ENCODE results near the gene BCL6. TPM values are rescaled to one million over a fixed set of nuclear protein-coding genes. Genes with fewer than 3 reads are reported as not detected.

Gene BCL6
- total RNA-seq: 10 to 100 TPM in 4 of 8 experiments, 1 to 10 TPM in 4; 1.5 to 65.5 (median 9.5) TPM

DNA sequence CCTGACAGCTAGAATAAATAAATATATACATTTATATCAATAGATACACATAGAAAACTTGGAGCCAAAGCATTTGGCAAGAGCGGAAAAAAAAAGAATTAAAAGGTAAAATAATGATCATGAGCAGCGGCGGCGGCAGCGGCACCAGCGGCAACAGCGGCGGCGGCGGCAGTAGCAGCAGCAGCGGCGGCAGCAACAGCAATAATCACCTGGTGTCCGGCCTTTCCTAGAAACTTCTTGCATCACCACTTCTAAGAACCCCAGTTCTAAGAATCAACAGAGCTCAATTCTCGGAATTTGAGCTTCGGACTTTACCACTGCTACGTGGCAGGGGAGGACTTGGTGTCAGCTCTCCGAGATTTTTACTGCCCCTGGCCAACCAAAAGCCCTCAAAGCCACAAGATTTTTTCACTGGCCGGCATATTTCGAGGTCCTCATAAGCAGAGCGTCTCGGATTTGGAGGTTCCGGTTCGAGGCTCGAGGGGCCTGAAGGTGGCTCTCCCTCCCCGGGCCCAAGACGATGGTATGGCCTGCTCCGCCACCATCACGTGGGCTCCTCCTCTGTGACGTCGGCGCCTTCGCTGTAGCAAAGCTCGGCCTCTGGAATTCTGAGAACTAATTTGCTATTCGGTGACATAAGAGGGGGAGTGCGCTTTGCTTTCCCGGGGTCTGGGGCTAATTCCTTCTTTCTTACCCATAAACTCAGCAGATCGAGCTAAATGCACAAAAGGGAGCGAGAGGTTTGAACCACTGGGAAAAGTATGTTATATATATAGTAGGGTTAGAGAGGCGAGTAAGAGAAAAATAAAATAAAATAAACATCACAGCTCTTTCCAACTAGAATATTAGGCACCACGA lies at the start of gene BCL6:
BCL6 (minus strand) TSS at position 268 of the 858 bp plus-strand sequence. CDS start 11,775 bp downstream, outside the sequence.
- peaks cover 4 to 27% of the 10 kb centered on the region in 2 donors for H3K4me1 ChIP-seq (replicated peaks in 1 of 2)
- peak within 1 kb of the TSS; percentile 46 to 54 (median 48) for H3K4me3 ChIP-seq
- H3K27ac ChIP-seq: peak within 1 kb of the TSS; percentile 99
- 0 to 4% (median 0%) methylated on average over 2 to 30 of the region's 40 CpGs for WGBS, 10 experiments
- ATAC-seq (replicated peaks in 6 of 8): peak; percentile 48 to 83 (median 70)
- in situ Hi-C loops (cut with MboI; ENCODE audit: low pct_unique_long_range_greater_than_20kb in 2 of 9, low sequenced_read_pairs in 9 of 9, unreplicated experiment in 9 of 9): loop anchor here in 8 of 9 experiments (10.0 to 25.0 kb wide), 6 partner anchors 417 to 1492 kb away; partner anchors contain the start of genes LPP (in 1 of the 8) and TPRG1 (in 1 of the 8)

DNA sequence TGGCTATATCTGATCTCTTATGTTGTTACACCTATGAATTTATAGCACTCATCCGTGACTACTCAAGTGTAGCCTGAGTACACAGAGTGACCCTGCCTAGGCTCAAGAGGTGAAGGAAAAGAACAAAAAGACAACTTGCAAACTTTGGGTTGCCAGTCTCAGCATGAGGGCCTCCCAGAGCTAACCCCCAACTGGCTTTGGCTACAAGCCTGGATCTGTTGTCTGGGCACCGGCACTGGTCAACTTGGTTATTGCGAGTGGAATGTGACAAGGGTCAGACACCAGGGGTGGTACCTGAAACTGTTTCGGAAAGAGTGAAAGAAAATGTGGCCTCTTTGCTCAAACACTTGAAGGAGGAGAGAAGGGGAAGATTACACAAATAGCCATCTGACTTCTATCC lies 49.5 kb upstream of the BCL6 start:
- WGBS, 10 experiments: 77 to 100% (median 90%) methylated on average over 1 to 4 of the region's 4 CpGs
- no peak overlapping the region for H3K27ac ChIP-seq
- no peak overlapping the region for H3K4me3 ChIP-seq
- no peak for ATAC-seq (replicated peaks in 6 of 8)
- H3K4me1 ChIP-seq (replicated peaks in 1 of 2): no peaks in the 10 kb centered on the region
- in situ Hi-C loops (cut with MboI; ENCODE audit: low pct_unique_long_range_greater_than_20kb in 2 of 9, low sequenced_read_pairs in 9 of 9, unreplicated experiment in 9 of 9): no loop called here

DNA sequence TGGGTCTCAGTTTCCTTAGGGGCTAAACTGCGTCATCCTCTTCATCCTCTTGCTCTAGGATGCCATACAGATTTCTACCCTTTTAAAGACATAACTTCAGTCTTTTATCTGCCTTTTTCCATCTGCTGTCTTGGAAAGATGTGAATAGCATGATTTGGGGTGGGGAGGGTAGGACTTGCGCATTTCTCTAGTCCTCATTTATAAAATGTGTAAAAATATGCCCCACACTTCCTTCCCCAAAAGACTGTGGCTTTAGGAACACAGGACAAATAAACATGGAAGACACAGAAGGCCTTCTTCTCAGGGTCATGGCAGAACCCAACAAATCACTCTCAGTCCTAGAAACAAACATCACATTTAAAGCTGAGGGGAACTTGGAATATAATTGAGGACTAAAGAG lies 48.4 kb upstream of the BCL6 start:
- Histone ChIP-seq H3K27ac (no peak overlapping the region), H3K4me3 (no peak overlapping the region), H3K4me1 (replicated peaks in 1 of 2) (no peaks in the 10 kb centered on the region)
- in situ Hi-C loops (cut with MboI; ENCODE audit: low pct_unique_long_range_greater_than_20kb in 2 of 9, low sequenced_read_pairs in 9 of 9, unreplicated experiment in 9 of 9): no loop called here
- ATAC-seq (replicated peaks in 6 of 8): no peak
- WGBS, 10 experiments: 83 to 100% (median 91%) methylated on average over 1 to 2 of the region's 2 CpGs; no CpG with 5 or more reads in 3 of the 10 experiments

DNA sequence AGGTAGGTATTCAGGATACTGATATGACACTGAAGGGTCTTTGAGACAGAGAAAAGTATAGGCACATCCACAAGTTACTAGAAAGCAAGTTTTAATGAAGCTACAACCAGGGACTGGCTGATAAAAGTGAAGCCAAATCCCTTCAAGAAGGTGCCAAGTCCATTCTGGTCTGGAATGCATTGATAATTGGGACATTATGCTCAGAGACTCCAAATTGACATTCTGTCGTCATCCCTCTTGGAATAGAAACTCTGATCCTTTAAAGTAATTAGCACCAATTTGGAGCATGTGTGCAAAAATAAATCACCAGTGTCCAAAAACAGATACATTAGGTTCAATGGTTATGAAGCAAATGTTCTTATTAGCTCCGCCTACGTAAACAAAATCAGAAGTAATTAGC lies 47.3 kb upstream of the BCL6 start:
- Histone ChIP-seq H3K4me3 (no peak overlapping the region), H3K27ac (no peak overlapping the region), H3K4me1 (replicated peaks in 1 of 2) (no peaks in the 10 kb centered on the region)
- ATAC-seq (replicated peaks in 6 of 8): no peak
- in situ Hi-C loops (cut with MboI; ENCODE audit: low pct_unique_long_range_greater_than_20kb in 2 of 9, low sequenced_read_pairs in 9 of 9, unreplicated experiment in 9 of 9): no loop called here
- 13 to 95% (median 93%) methylated on average over 3 of the region's 3 CpGs; no CpG with 5 or more reads in 1 of the 10 experiments for WGBS, 10 experiments

DNA sequence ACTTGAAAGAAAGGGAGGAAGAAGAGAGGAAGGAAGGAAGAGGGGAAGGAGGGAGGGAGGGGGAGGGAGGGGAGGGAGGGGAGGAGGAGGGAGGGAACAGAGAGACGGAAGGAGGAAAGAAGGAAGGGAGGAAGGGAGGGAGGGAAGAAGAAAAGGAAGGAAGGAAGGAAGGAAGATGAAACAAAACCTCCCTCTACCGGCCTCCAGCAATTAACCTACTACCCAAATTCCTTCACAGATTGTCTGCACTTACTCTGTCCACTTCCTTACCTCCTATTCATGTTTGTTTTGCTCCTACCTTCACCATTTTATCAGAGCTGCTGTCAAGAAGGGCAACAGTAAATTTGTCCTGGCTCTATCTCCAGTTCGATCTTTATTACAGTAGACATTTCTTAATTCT lies 44.6 kb upstream of the BCL6 start:
- in situ Hi-C loops (cut with MboI; ENCODE audit: low pct_unique_long_range_greater_than_20kb in 2 of 9, low sequenced_read_pairs in 9 of 9, unreplicated experiment in 9 of 9): no loop called here
- Histone ChIP-seq H3K4me1 (replicated peaks in 1 of 2) (no peaks in the 10 kb centered on the region), H3K4me3 (no peak overlapping the region), H3K27ac (no peak overlapping the region)
- ATAC-seq (replicated peaks in 6 of 8): no peak
- WGBS, 10 experiments: 75 to 100% (median 89%) methylated on average over 1 to 2 of the region's 3 CpGs; no CpG with 5 or more reads in 3 of the 10 experiments

DNA sequence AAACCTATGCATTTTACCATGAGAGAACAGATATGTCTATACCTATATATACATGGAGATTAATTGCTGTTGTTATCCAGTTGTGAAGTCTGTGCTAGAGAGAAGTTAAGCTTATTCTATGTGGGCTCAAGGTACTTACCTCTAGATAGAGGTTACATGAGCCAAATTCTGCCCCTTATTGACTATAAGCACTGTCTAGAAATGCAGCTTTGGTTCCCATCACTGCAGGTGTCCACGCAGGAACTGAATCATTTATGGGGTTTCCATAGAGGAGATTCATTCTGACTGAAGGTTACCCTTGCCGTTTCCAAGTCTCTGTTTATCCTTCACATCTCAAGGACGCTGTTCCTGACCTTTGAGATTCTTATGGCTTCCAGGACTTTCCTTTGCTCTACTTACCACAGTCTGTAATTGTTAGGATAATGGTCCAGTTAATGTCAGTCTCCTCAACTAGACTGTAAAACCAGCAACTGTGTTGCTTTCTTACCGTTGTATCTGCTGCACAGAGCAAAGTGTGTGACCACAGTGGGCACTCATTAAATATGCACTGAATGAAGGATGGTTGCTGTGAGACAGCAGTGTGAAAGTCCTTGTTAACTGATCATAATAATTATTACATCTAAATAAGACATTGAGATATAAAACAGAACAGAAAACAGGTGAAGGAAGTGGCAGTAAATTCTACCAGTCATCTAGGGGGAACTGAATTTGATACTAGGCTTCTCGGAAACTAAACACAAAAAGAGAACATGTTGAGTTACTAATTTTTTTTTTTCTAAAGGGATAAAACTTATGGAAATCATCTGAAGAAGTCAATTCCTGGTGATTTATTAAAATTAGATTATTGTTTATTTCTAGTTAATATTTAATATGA lies 44.0 kb upstream of the BCL6 start:
- 50 to 100% (median 85%) methylated on average over 1 to 5 of the region's 5 CpGs; no CpG with 5 or more reads in 1 of the 10 experiments for WGBS, 10 experiments
- Histone ChIP-seq H3K4me1 (replicated peaks in 1 of 2) (no peaks in the 10 kb centered on the region), H3K4me3 (no peak overlapping the region), H3K27ac (no peak overlapping the region)
- in situ Hi-C loops (cut with MboI; ENCODE audit: low pct_unique_long_range_greater_than_20kb in 2 of 9, low sequenced_read_pairs in 9 of 9, unreplicated experiment in 9 of 9): no loop called here
- no peak for ATAC-seq (replicated peaks in 6 of 8)

DNA sequence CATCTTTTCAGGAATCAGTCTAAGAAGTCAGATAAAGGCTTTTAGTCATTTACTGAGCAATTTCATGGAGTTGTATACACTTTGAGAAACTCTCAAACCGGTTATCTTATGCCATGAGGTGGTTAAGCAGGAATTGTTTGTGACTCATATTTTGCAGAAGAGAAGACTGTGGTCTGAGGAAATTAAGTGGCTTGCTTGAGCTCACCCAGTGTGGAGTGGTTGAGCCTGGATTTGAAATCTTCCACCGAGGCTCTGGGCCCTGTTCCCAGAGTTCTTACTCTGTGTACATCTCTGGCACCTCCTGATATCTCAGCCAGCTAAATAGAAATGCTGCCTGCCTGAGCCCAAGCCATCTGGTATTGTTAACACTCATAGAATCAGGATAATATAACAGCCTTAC lies 37.8 kb upstream of the BCL6 start:
- Histone ChIP-seq H3K4me3 (no peak overlapping the region), H3K4me1 (replicated peaks in 1 of 2) (no peaks in the 10 kb centered on the region), H3K27ac (no peak overlapping the region)
- WGBS, 10 experiments: 0 to 100% (median 86%) methylated on average over 1 to 2 of the region's 2 CpGs; no CpG with 5 or more reads in 4 of the 10 experiments
- in situ Hi-C loops (cut with MboI; ENCODE audit: low pct_unique_long_range_greater_than_20kb in 2 of 9, low sequenced_read_pairs in 9 of 9, unreplicated experiment in 9 of 9): no loop called here
- no peak for ATAC-seq (replicated peaks in 6 of 8)

DNA sequence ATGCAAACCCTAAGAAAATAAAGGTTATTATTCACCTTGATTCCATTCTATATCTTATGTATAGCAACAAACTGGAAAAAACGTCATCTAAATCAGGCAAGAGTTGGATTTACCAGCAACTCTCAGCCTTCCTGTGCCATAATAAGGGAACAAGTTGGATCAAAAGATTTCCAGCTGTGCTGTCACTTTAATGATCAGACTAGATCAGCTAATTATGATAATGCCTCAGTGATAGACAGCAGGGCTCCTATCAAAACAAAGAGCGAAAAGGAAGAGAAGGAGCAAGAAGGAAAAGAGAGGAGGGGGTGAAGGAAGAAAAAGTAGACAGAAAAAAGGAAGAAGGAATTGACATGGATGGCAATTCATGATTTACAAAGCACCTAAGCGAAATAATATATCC lies 36.7 kb upstream of the BCL6 start:
- no peak for ATAC-seq (replicated peaks in 6 of 8)
- H3K4me1 ChIP-seq (replicated peaks in 1 of 2): no peaks in the 10 kb centered on the region
- in situ Hi-C loops (cut with MboI; ENCODE audit: low pct_unique_long_range_greater_than_20kb in 2 of 9, low sequenced_read_pairs in 9 of 9, unreplicated experiment in 9 of 9): no loop called here
- no peak overlapping the region for H3K4me3 ChIP-seq
- H3K27ac ChIP-seq: no peak overlapping the region
- 53 to 91% (median 75%) methylated on average over 2 to 3 of the region's 3 CpGs for WGBS, 10 experiments

DNA sequence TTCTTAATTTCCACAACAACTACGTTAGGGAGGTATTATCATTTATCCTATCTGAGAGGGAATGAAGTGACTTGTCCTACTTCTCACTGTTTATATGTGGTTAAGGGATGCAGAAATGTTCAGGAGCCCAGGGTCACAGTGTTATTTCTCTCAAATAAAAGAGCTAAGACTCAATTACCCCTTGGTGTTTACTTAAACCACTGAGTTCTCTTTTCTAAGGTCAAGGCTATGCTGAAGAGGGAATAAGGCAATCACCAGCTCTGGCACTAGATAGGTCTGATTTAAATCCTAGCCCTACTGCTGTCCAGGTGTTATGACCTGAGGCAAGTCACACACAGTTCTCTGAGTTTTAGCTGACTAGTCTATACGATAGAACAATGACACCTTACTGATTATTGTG lies 35.7 kb upstream of the BCL6 start:
- no peaks in the 10 kb centered on the region for H3K4me1 ChIP-seq (replicated peaks in 1 of 2)
- ATAC-seq (replicated peaks in 6 of 8): no peak
- H3K27ac ChIP-seq: no peak overlapping the region
- WGBS, 10 experiments: 19 to 80% (median 57%) methylated on average over 1 to 2 of the region's 2 CpGs; no CpG with 5 or more reads in 4 of the 10 experiments
- no peak overlapping the region for H3K4me3 ChIP-seq
- in situ Hi-C loops (cut with MboI; ENCODE audit: low pct_unique_long_range_greater_than_20kb in 2 of 9, low sequenced_read_pairs in 9 of 9, unreplicated experiment in 9 of 9): no loop called here

DNA sequence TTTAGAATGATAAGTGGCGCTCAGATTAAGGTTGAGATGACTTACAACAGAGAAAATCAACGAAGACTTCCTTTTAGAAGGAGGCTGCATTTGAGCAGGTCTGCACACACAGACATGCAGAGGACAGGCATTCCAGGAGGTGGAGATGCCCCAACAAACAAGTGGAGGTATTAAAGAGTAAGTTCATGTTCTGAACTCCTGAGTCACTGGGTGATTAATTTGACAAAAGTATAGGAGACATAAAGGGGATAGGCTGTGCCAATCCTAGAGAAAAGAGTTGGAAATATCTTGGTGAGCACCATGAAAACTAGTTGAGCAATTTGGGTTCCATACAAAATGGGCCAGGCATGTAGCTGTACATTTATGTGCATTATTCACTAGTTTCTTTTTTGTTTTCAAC lies 33.5 kb upstream of the BCL6 start:
- Histone ChIP-seq H3K27ac (no peak overlapping the region), H3K4me1 (replicated peaks in 1 of 2) (no peaks in the 10 kb centered on the region), H3K4me3 (no peak overlapping the region)
- in situ Hi-C loops (cut with MboI; ENCODE audit: low pct_unique_long_range_greater_than_20kb in 2 of 9, low sequenced_read_pairs in 9 of 9, unreplicated experiment in 9 of 9): no loop called here
- 55 to 100% (median 85%) methylated on average over 1 to 2 of the region's 2 CpGs; no CpG with 5 or more reads in 2 of the 10 experiments for WGBS, 10 experiments
- no peak for ATAC-seq (replicated peaks in 6 of 8)

DNA sequence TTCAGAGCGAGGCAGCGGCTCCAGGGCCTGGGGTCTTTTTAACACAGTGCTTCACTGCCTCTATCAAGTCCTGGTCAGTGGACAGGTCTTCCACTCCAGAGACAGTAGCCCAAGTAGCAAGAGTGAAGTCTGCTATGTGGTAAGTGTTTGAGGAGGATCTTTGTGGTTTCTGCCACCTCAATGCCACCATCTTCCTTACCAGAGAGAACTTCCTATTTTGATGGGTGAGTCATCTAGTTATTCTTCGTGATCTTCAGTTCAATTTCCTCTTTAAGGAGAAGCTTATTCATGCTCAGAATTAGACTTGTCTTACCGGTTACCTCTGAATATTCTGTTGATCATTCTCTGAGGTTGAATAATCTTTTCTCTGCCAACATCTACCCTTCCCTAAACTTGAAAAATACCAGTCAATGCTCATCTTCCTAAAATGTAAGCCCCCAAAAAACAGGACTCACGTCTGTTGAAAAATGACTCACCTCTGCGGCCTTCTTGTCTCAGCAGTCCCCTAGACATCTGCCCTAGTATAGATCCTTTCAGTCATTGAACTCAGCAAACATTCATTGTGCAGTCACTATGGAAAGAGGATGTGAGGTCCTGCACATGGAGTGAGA lies 32.2 kb upstream of the BCL6 start:
- ATAC-seq (replicated peaks in 6 of 8): no peak
- in situ Hi-C loops (cut with MboI; ENCODE audit: low pct_unique_long_range_greater_than_20kb in 2 of 9, low sequenced_read_pairs in 9 of 9, unreplicated experiment in 9 of 9): no loop called here
- Histone ChIP-seq H3K27ac (no peak overlapping the region), H3K4me3 (no peak overlapping the region), H3K4me1 (replicated peaks in 1 of 2) (no peaks in the 10 kb centered on the region)
- WGBS, 10 experiments: 33 to 100% (median 51%) methylated on average over 1 to 5 of the region's 6 CpGs; no CpG with 5 or more reads in 2 of the 10 experiments

DNA sequence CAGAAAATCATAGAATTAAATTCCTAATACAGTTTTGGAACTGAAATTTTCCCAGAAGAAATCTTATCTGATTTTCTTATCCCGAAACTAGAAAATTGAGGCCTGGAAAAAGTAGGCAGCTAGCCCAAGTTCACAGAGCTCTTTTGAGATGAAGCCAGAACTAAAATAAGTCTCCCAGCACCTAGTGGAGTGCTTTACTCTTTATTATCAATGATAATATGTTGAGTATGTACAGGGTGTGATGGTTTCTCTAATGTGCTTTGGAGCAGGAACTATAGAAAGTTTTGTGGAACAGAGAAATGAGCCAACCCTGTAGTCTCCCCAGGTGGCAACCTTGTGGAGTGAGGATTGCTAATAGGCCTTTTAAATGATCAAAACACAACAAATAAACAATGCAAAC lies 30.3 kb upstream of the BCL6 start:
- H3K4me3 ChIP-seq: no peak overlapping the region
- H3K27ac ChIP-seq: no peak overlapping the region
- in situ Hi-C loops (cut with MboI; ENCODE audit: low pct_unique_long_range_greater_than_20kb in 2 of 9, low sequenced_read_pairs in 9 of 9, unreplicated experiment in 9 of 9): no loop called here
- ATAC-seq (replicated peaks in 6 of 8): no peak
- 50 to 100% (median 76%) methylated on average over 1 of the region's 1 CpG; no CpG with 5 or more reads in 4 of the 10 experiments for WGBS, 10 experiments
- no peaks in the 10 kb centered on the region for H3K4me1 ChIP-seq (replicated peaks in 1 of 2)
